ENCODE results near the gene PSORS1C1. TPM values are rescaled to one million over a fixed set of nuclear protein-coding genes. Genes with fewer than 3 reads are reported as not detected.
A peak's percentile ranks its signal among the peaks of the same experiment; 100 is the strongest.

The PSORS1C1 gene
- total and polyA plus RNA-seq, 4 donors: 1.6 to 6.8 (median 3.6) TPM

- H3K27ac ChIP-seq (ENCODE audit: low read depth in 1 of 2, low read length in 2 of 2): no peak overlapping the region
- intact Hi-C loops (cut with DNase I): no loop called here
- DNase-seq (no peak), ATAC-seq (ENCODE audit: low FRiP score) (no peak)
- no peaks in the 10 kb centered on the region for H3K36me3 ChIP-seq (ENCODE audit: control insufficient read depth in 1 of 2, insufficient read depth in 2 of 2, low read length in 1 of 2)
- no peaks in the 10 kb centered on the region for H3K9me3 ChIP-seq (ENCODE audit: control insufficient read depth, low read length)
- H3K4me1 ChIP-seq (ENCODE audit: control insufficient read depth in 1 of 2, insufficient read depth in 2 of 2, low read length in 2 of 2): no peaks in the 10 kb centered on the region
- no peak overlapping the region for H3K4me3 ChIP-seq (ENCODE audit: low read length in 2 of 2)
- no peaks in the 10 kb centered on the region for H3K27me3 ChIP-seq (ENCODE audit: control insufficient read depth in 1 of 2, insufficient read depth in 2 of 2, low read length in 1 of 2)
- 46% methylated on average over 3 of the region's 3 CpGs for WGBS, 2 donors
Observed at GRCh38 chr6:31091680-31092079, 22.9 kb upstream of the PSORS1C1 start.

DNA sequence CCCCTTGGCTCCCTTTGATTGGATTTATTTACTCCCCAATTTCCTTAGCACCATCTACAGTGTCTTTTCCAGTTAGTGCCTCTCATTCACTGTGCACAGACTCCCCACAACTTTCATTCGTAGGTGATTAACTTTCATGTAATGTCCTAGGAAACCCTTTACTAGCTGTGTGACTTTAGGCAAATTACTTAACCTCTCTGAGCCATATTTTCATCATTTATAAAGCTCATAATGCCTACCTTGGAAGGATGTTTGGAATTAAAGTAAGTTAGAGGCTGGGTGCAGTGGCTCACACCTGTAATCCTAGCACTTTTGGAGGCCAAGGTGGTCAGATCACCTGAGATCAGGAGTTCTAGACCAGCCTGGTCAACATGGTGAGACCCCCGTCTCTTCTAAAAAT lies 22.4 kb upstream of the PSORS1C1 start:
- Histone ChIP-seq H3K27ac (ENCODE audit: low read depth in 1 of 2, low read length in 2 of 2) (no peak overlapping the region), H3K27me3 (ENCODE audit: control insufficient read depth in 1 of 2, insufficient read depth in 2 of 2, low read length in 1 of 2) (no peaks in the 10 kb centered on the region), H3K4me3 (ENCODE audit: low read length in 2 of 2) (no peak overlapping the region), H3K36me3 (ENCODE audit: control insufficient read depth in 1 of 2, insufficient read depth in 2 of 2, low read length in 1 of 2) (no peaks in the 10 kb centered on the region), H3K9me3 (ENCODE audit: control insufficient read depth, low read length) (no peaks in the 10 kb centered on the region), H3K4me1 (ENCODE audit: control insufficient read depth in 1 of 2, insufficient read depth in 2 of 2, low read length in 2 of 2) (no peaks in the 10 kb centered on the region)
- ATAC-seq (ENCODE audit: low FRiP score): no peak
- no peak for DNase-seq
- 93 to 97% methylated on average over 2 of the region's 2 CpGs for WGBS, 2 donors
- intact Hi-C loops (cut with DNase I): no loop called here

DNA sequence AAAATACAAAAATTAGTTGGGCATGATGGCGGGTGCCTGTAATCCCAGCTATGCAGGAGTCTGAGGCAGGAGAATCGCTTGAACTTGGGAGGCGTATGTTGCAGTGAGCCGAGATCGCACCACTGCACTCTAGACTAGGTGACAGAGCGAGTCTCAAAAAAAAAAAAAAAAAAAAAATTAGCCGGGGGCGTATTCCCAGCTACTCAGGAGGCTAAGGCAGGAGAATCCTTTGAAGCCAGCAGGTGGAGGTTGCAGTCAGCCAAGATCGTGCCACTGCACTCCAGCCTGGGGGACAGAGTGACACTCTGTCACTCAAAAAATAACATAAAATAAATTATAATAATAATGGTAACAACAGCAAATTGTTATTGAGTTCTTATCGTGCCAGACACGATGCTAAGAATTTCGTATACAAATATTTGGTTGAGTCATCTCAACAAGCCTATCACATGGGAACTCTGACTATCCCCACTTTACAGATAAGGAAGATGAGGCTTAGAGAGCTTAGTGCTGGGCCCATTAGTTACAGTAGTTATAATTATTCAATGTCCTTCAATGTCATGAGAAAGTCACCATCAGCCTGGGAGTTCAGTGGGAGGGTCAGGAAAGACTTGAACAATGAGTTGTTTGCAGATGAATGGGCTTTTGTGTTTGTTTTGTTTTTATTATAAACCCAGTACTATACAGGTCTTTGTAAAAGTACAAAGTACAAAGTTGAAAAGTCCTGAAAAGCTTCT lies 21.7 kb upstream of the PSORS1C1 start:
- no peaks in the 10 kb centered on the region for H3K4me1 ChIP-seq (ENCODE audit: control insufficient read depth in 1 of 2, insufficient read depth in 2 of 2, low read length in 2 of 2)
- no peak for ATAC-seq (ENCODE audit: low FRiP score)
- 88% methylated on average over 12 of the region's 12 CpGs for WGBS, 2 donors
- no peaks in the 10 kb centered on the region for H3K9me3 ChIP-seq (ENCODE audit: control insufficient read depth, low read length)
- intact Hi-C loops (cut with DNase I): no loop called here
- no peaks in the 10 kb centered on the region for H3K27me3 ChIP-seq (ENCODE audit: control insufficient read depth in 1 of 2, insufficient read depth in 2 of 2, low read length in 1 of 2)
- no peak overlapping the region for H3K27ac ChIP-seq (ENCODE audit: low read depth in 1 of 2, low read length in 2 of 2)
- no peaks in the 10 kb centered on the region for H3K36me3 ChIP-seq (ENCODE audit: control insufficient read depth in 1 of 2, insufficient read depth in 2 of 2, low read length in 1 of 2)
- no peak overlapping the region for H3K4me3 ChIP-seq (ENCODE audit: low read length in 2 of 2)
- DNase-seq: no peak

DNA sequence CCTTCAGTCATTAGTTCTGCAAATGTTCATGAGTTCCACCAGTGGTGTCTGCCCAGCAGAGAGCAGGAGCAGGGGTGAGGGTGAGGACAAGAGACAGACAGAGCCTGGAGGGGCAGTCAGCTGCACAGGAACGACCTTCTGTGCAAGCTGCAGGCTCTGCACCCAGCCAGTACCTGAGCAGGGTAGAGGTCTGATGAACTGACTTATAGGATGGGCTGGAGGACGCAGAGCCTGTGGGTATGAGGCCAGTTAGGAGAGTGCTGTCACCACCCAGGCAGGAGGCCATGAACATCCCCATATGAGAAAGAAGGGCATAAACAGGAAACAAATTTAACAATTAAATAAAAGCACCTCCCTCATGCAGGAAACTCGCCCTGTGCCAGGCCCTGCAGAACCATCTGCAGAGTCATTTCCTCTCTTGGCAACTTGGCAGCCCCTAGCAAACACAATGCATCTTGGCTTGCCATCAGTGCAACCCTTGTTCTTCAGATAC lies 20.2 kb upstream of the PSORS1C1 start:
- DNase-seq (no peak), ATAC-seq (ENCODE audit: low FRiP score) (peak; percentile 29)
- WGBS, 2 donors: 62 to 64% methylated on average over 3 of the region's 3 CpGs
- intact Hi-C loops (cut with DNase I): no loop called here
- H3K27ac ChIP-seq (ENCODE audit: low read depth in 1 of 2, low read length in 2 of 2): no peak overlapping the region
- H3K27me3 ChIP-seq (ENCODE audit: control insufficient read depth in 1 of 2, insufficient read depth in 2 of 2, low read length in 1 of 2): no peaks in the 10 kb centered on the region
- no peak overlapping the region for H3K4me3 ChIP-seq (ENCODE audit: low read length in 2 of 2)
- no peaks in the 10 kb centered on the region for H3K36me3 ChIP-seq (ENCODE audit: control insufficient read depth in 1 of 2, insufficient read depth in 2 of 2, low read length in 1 of 2)
- H3K9me3 ChIP-seq (ENCODE audit: control insufficient read depth, low read length): no peaks in the 10 kb centered on the region
- H3K4me1 ChIP-seq (ENCODE audit: control insufficient read depth in 1 of 2, insufficient read depth in 2 of 2, low read length in 2 of 2): no peaks in the 10 kb centered on the region

DNA sequence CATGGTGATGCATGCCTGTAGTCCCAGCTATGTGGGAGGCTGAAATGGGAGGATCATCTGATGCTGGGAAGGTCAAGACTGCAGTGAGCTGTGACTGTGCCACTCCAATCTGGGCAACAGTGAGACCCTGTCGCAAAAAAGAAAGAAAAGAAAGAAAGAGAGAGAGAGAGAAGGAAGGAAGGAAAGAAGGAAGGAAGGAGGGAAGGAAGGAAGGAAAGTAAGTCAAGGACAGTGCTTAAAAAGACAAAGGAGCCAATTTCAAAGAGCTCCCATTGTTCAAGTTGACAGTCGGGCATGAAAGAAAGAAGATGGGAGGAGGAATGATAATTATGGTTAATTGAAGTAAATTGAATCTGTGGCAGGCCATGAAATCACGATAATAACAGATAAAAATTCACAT lies 18.4 kb upstream of the PSORS1C1 start:
- no peaks in the 10 kb centered on the region for H3K4me1 ChIP-seq (ENCODE audit: control insufficient read depth in 1 of 2, insufficient read depth in 2 of 2, low read length in 2 of 2)
- whole genome bisulfite sequencing, 2 donors: 88 to 94% methylated on average over 3 of the region's 3 CpGs
- no peak overlapping the region for H3K27ac ChIP-seq (ENCODE audit: low read depth in 1 of 2, low read length in 2 of 2)
- intact Hi-C loops (cut with DNase I): no loop called here
- no peak for DNase-seq
- no peaks in the 10 kb centered on the region for H3K9me3 ChIP-seq (ENCODE audit: control insufficient read depth, low read length)
- H3K36me3 ChIP-seq (ENCODE audit: control insufficient read depth in 1 of 2, insufficient read depth in 2 of 2, low read length in 1 of 2): no peaks in the 10 kb centered on the region
- no peaks in the 10 kb centered on the region for H3K27me3 ChIP-seq (ENCODE audit: control insufficient read depth in 1 of 2, insufficient read depth in 2 of 2, low read length in 1 of 2)
- H3K4me3 ChIP-seq (ENCODE audit: low read length in 2 of 2): no peak overlapping the region
- no peak for ATAC-seq (ENCODE audit: low FRiP score)

DNA sequence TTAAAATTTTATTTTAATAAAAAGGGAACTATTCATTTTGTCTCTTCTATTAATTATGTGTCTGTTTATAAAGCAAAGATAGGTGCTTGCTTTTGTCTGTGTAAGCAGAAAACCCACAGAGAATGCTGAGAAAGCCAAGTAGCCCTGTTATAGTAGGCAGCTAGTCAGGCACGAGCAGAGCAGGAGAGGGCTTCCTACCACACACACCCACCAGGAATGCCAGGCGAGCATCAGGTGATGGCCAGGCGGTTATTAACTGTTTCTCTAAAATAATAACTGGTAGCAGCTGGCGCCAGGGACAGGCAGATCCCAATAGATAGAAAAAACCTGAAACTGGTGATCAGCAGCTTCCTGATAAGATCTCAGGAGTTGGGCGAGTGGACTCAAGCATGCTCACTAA lies 17.9 kb upstream of the PSORS1C1 start:
- DNase-seq (no peak), ATAC-seq (ENCODE audit: low FRiP score) (no peak)
- Histone ChIP-seq H3K4me1 (ENCODE audit: control insufficient read depth in 1 of 2, insufficient read depth in 2 of 2, low read length in 2 of 2) (no peaks in the 10 kb centered on the region), H3K27ac (ENCODE audit: low read depth in 1 of 2, low read length in 2 of 2) (no peak overlapping the region), H3K27me3 (ENCODE audit: control insufficient read depth in 1 of 2, insufficient read depth in 2 of 2, low read length in 1 of 2) (no peaks in the 10 kb centered on the region), H3K4me3 (ENCODE audit: low read length in 2 of 2) (no peak overlapping the region), H3K9me3 (ENCODE audit: control insufficient read depth, low read length) (no peaks in the 10 kb centered on the region), H3K36me3 (ENCODE audit: control insufficient read depth in 1 of 2, insufficient read depth in 2 of 2, low read length in 1 of 2) (no peaks in the 10 kb centered on the region)
- intact Hi-C loops (cut with DNase I): no loop called here
- WGBS, 2 donors: 80 to 91% methylated on average over 5 of the region's 5 CpGs

DNA sequence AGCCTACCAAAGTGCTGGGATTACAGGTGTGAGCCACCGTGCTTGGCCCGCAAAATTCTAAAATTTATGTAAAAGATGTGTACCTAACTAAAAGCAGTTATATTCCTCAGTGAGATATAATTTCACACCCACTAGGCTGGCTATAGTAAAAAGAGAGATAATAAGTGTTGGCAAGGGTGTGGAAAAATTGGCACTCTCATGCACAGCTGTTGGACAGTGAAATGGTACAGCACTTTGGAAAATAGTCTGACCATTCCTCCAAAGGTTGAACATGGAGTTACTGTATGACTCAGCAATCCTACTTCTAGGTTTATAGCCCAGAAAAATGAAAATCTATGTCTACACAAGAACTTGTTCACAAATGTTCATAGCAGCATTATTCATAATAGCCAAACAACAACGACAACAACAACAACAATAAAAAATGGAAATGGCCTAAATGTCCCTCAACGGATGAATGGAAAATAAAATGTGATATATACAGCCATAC lies 16.1 kb upstream of the PSORS1C1 start:
- H3K4me3 ChIP-seq (ENCODE audit: low read length in 2 of 2): no peak overlapping the region
- intact Hi-C loops (cut with DNase I): no loop called here
- H3K4me1 ChIP-seq (ENCODE audit: control insufficient read depth in 1 of 2, insufficient read depth in 2 of 2, low read length in 2 of 2): no peaks in the 10 kb centered on the region
- DNase-seq (no peak), ATAC-seq (ENCODE audit: low FRiP score) (no peak)
- 88 to 90% methylated on average over 4 of the region's 4 CpGs for WGBS, 2 donors
- no peaks in the 10 kb centered on the region for H3K27me3 ChIP-seq (ENCODE audit: control insufficient read depth in 1 of 2, insufficient read depth in 2 of 2, low read length in 1 of 2)
- no peak overlapping the region for H3K27ac ChIP-seq (ENCODE audit: low read depth in 1 of 2, low read length in 2 of 2)
- H3K9me3 ChIP-seq (ENCODE audit: control insufficient read depth, low read length): no peaks in the 10 kb centered on the region
- no peaks in the 10 kb centered on the region for H3K36me3 ChIP-seq (ENCODE audit: control insufficient read depth in 1 of 2, insufficient read depth in 2 of 2, low read length in 1 of 2)

GRCh38 chr6:31103136-31103535 lies 11.5 kb upstream of the PSORS1C1 start:
- no peaks in the 10 kb centered on the region for H3K4me1 ChIP-seq (ENCODE audit: control insufficient read depth in 1 of 2, insufficient read depth in 2 of 2, low read length in 2 of 2)
- ATAC-seq (ENCODE audit: low FRiP score) (no peak), DNase-seq (peak in 1 of 2 donors; percentile 3)
- H3K36me3 ChIP-seq (ENCODE audit: control insufficient read depth in 1 of 2, insufficient read depth in 2 of 2, low read length in 1 of 2): no peaks in the 10 kb centered on the region
- intact Hi-C loops (cut with DNase I): no loop called here
- H3K27ac ChIP-seq (ENCODE audit: low read depth in 1 of 2, low read length in 2 of 2): no peak overlapping the region
- H3K27me3 ChIP-seq (ENCODE audit: control insufficient read depth in 1 of 2, insufficient read depth in 2 of 2, low read length in 1 of 2): no peaks in the 10 kb centered on the region
- 98 to 100% methylated on average over 2 of the region's 2 CpGs for WGBS, 2 donors
- H3K4me3 ChIP-seq (ENCODE audit: low read length in 2 of 2): no peak overlapping the region
- no peaks in the 10 kb centered on the region for H3K9me3 ChIP-seq (ENCODE audit: control insufficient read depth, low read length)

DNA sequence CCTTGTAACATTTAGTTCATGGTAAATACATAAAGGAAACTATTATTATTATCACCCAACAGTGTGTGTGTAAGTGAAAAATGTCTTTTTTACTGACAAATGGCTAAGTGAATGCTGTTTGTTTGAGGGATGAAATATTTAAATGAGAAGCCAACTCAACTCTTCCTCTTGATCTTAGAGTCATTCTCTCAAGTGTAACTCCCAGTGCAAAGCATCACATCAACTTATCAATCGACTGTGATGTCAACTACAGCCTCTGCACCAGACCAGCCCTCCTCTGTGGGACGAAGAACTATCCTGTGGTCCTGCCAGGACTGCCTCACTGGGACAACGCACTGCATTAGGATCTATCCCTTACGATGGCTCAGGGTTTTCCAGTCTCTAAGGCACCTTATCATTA lies 7.5 kb upstream of the PSORS1C1 start:
- intact Hi-C loops (cut with DNase I): no loop called here
- no peak overlapping the region for H3K4me3 ChIP-seq (ENCODE audit: low read length in 2 of 2)
- no peaks in the 10 kb centered on the region for H3K9me3 ChIP-seq (ENCODE audit: control insufficient read depth, low read length)
- peak in 1 of 2 donors; percentile 7 for DNase-seq
- H3K4me1 ChIP-seq (ENCODE audit: control insufficient read depth in 1 of 2, insufficient read depth in 2 of 2, low read length in 2 of 2): no peaks in the 10 kb centered on the region
- WGBS, 2 donors: 56 to 58% methylated on average over 4 of the region's 4 CpGs
- ATAC-seq (ENCODE audit: low FRiP score): no peak
- no peaks in the 10 kb centered on the region for H3K36me3 ChIP-seq (ENCODE audit: control insufficient read depth in 1 of 2, insufficient read depth in 2 of 2, low read length in 1 of 2)
- H3K27me3 ChIP-seq (ENCODE audit: control insufficient read depth in 1 of 2, insufficient read depth in 2 of 2, low read length in 1 of 2): no peaks in the 10 kb centered on the region
- no peak overlapping the region for H3K27ac ChIP-seq (ENCODE audit: low read depth in 1 of 2, low read length in 2 of 2)
